HCT116 (cell line): ENCODE data around the gene IGF2BP1. TPM values are rescaled to one million over a fixed set of nuclear protein-coding genes. Genes with fewer than 3 reads are reported as not detected.

ENCODE experiments used
- ATAC-seq: fragments of 200-7000 bp; cut with Tn5 transposase; 2 replicates; pipeline ENCODE4 v1.9.1; 2020; ENCODE audit warnings: mild to moderate bottlenecking, moderate library complexity
- BruUV-seq: library from RNA; stranded (reverse); fragments of 400-500 nt; replicated peaks from 2 replicates; lab custom pipeline; 2021; lab: Mats Ljungman, UMichigan
- CTCF ChIA-PET: fragments of 300-600 bp; sonication (Branson Sonifier 250); formaldehyde crosslinking; loops from one replicate; lab custom pipeline; 2021; ENCODE audit warnings: antibody characterized with exemption; lab: Charles Lee
- POLR2A ChIA-PET: fragments of 300-600, 350-600 bp; sonication (Branson Sonifier 250); formaldehyde crosslinking; loops from one replicate; lab custom pipeline; 2021; ENCODE audit warnings: antibody characterized with exemption; lab: Charles Lee
- RAD21 ChIA-PET, 2 experiments: fragments of 300-600 bp; sonication (Branson Sonifier 250); formaldehyde crosslinking; loops; one replicate each; lab custom pipeline; 2023; ENCODE audit warnings: low total read pairs in 2 of 2; ENCODE audit not compliant: uncharacterized antibody in 2 of 2, unreplicated experiment in 2 of 2, low non-redundant PET in 1 of 2; lab: Charles Lee
- DNase-seq: peaks from one replicate; pipeline ENCODE4 v3.0.0-alpha.2; 2010; ENCODE audit warnings: low read depth, low spot score
- H2AFZ ChIP-seq: fragments of 200-600 bp; shearing (Covaris generic), sonication (generic); 2 replicates; pipeline ENCODE4 v1.6.1; 2017; ENCODE audit warnings: low read depth, mixed run types, mixed read lengths, antibody characterized with exemption, low read length; ENCODE audit not compliant: poor library complexity, severe bottlenecking
- H3K27ac ChIP-seq: 2 replicates; pipeline ENCODE4 v1.5.1; 2012; ENCODE audit warnings: low read depth, low read length
- H3K27me3 ChIP-seq: fragments of 200-600 bp; sonication (generic); 2 replicates; pipeline ENCODE4 v1.6.1; 2016; ENCODE audit warnings: mixed run types, low read length, mixed read lengths; ENCODE audit not compliant: insufficient read depth
- H3K36me3 ChIP-seq, 2 experiments: fragments of 200-500 bp in 1 of 2; fragments of 200-600 bp in 1 of 2; sonication (Bioruptor generic) in 1 of 2; sonication (generic) in 1 of 2; 2 replicates each; pipeline versions ENCODE4 v1.5.1 to v1.6.1; 2014 to 2016; ENCODE audit warnings: low read length in 2 of 2, inconsistent platforms in 1 of 2, mixed read lengths in 1 of 2, mixed run types in 1 of 2; ENCODE audit not compliant: insufficient read depth in 2 of 2, control insufficient read depth in 1 of 2
- H3K4me1 ChIP-seq, 2 experiments: fragments of 200-600 bp in 1 of 2; sonication (generic) in 1 of 2; 2 replicates each; pipeline versions ENCODE4 v1.5.1 to v1.6.1; 2012 to 2017; ENCODE audit warnings: low read length in 2 of 2, inconsistent platforms in 1 of 2, mild to moderate bottlenecking in 1 of 2, mixed read lengths in 1 of 2, mixed run types in 1 of 2, moderate library complexity in 1 of 2; ENCODE audit not compliant: insufficient read depth in 2 of 2, control insufficient read depth in 1 of 2
- H3K4me2 ChIP-seq: fragments of 200-600 bp; sonication (generic); 2 replicates; pipeline ENCODE4 v1.6.1; 2017; ENCODE audit warnings: mixed run types, low read length, mixed read lengths
- H3K4me3 ChIP-seq, 2 experiments: fragments of 200-600 bp in 1 of 2; sonication (generic) in 1 of 2; replicated peaks in 1 of 2; 2 replicates each; pipeline ENCODE4 v1.5.1; 2011 to 2016; ENCODE audit warnings: low read length in 2 of 2, control low read depth in 1 of 2, low read depth in 1 of 2, mild to moderate bottlenecking in 1 of 2, mixed read lengths in 1 of 2, mixed run types in 1 of 2
- H3K79me2 ChIP-seq: fragments of 200-600 bp; sonication (generic); 2 replicates; pipeline ENCODE4 v1.6.1; 2017; ENCODE audit warnings: mild to moderate bottlenecking, mixed run types, low read length, moderate library complexity, mixed read lengths; ENCODE audit not compliant: insufficient read depth
- H3K9ac ChIP-seq: fragments of 200-600 bp; sonication (generic); 2 replicates; pipeline ENCODE4 v1.6.1; 2016; ENCODE audit warnings: low read length, mixed read lengths
- H3K9me2 ChIP-seq: fragments of 200-600 bp; sonication (generic), shearing (Covaris generic); 2 replicates; pipeline ENCODE4 v1.6.1; 2017; ENCODE audit warnings: mixed run types, mild to moderate bottlenecking, moderate library complexity; ENCODE audit not compliant: insufficient read depth
- H3K9me3 ChIP-seq, 2 experiments: fragments of 200-500 bp in 1 of 2; fragments of 200-600 bp in 1 of 2; sonication (Bioruptor generic) in 1 of 2; sonication (generic) in 1 of 2; 2 replicates each; pipeline ENCODE4 v1.6.1; 2014 to 2017; ENCODE audit warnings: low read length in 2 of 2, mixed read lengths in 2 of 2, inconsistent platforms in 1 of 2, low read depth in 1 of 2, mild to moderate bottlenecking in 1 of 2, mixed run types in 1 of 2, moderate library complexity in 1 of 2; ENCODE audit not compliant: control insufficient read depth in 1 of 2, insufficient read depth in 1 of 2
- H4K20me1 ChIP-seq: fragments of 200-600 bp; sonication (generic), shearing (Covaris generic); 2 replicates; pipeline ENCODE4 v1.6.1; 2017; ENCODE audit warnings: mixed run types, mild to moderate bottlenecking, moderate library complexity; ENCODE audit not compliant: insufficient read depth
- ATF3 ChIP-seq: IDR thresholded peaks from 2 replicates; pipeline ENCODE4 v1.6.1; 2012
- CEBPB ChIP-seq: IDR thresholded peaks from 2 replicates; pipeline ENCODE4 v1.6.1; 2012; ENCODE audit warnings: low read depth
- CTCF ChIP-seq, 3 experiments: fragments of 200-600 bp in 1 of 3; sonication (generic) in 1 of 3; IDR thresholded peaks in 2 of 3; conservative IDR thresholded peaks in 1 of 3; 2 replicates each; pipeline ENCODE4 v1.5.1; 2012 to 2017; ENCODE audit warnings: low read depth in 2 of 3, low read length in 2 of 3, antibody characterized with exemption in 1 of 3, borderline replicate concordance in 1 of 3, control low read depth in 1 of 3, mild to moderate bottlenecking in 1 of 3, mixed read lengths in 1 of 3, mixed run types in 1 of 3, moderate library complexity in 1 of 3; ENCODE audit not compliant: insufficient read depth in 1 of 3
- EGR1 ChIP-seq: IDR thresholded peaks from 2 replicates; pipeline ENCODE4 v1.6.1; 2012; ENCODE audit warnings: low read depth
- JUND ChIP-seq: IDR thresholded peaks from 2 replicates; pipeline ENCODE4 v1.6.1; 2012
- POLR2A ChIP-seq: IDR thresholded peaks from 2 replicates; pipeline ENCODE4 v1.7.0; 2011; ENCODE audit warnings: borderline replicate concordance; ENCODE audit not compliant: insufficient read depth, insufficient read length; ENCODE audit errors: extremely low read depth
- SIN3A ChIP-seq: IDR thresholded peaks from 2 replicates; pipeline ENCODE4 v1.6.1; 2012; ENCODE audit warnings: low read depth
- intact Hi-C: fragments of 100-400 bp; cut with micrococcal nuclease; formaldehyde crosslinking; loops from 2 replicates; pipeline ENCODE4 v1.10.0; 2022
- total RNA-seq: library from RNA; stranded (reverse); gene quantifications from one replicate; pipeline ENCODE4 v1.2.1, GENCODE V29; 2021; ENCODE audit not compliant: unreplicated experiment
- TF ChIP-seq, protein P1 (sequence below): IDR thresholded peaks from 2 replicates; pipeline ENCODE4 v1.6.1; 2012
- TF ChIP-seq, protein P2 (sequence below): IDR thresholded peaks from 2 replicates; pipeline ENCODE4 v1.6.1; 2011; ENCODE audit warnings: mild to moderate bottlenecking, low read length, moderate library complexity; ENCODE audit not compliant: insufficient replicate concordance; ENCODE audit errors: extremely low read depth

The IGF2BP1 gene
- total RNA-seq, 1 experiment from 2014 or later = 0.91 TPM

- H3K9me3 ChIP-seq = no peaks in the 10 kb centered on the region
- no peaks in the 10 kb centered on the region for H3K79me2 ChIP-seq
- H4K20me1 ChIP-seq = no peaks in the 10 kb centered on the region
- peak overlapping the region; percentile 8; the same call in 1 of the 2 replicates for H3K9ac ChIP-seq
- RAD21 ChIA-PET = interaction anchor here in 1 of 2 experiments (1.8 kb wide), 1 partner anchor 71 kb away, joined by 4 read pairs; no protein-coding TSS in a partner anchor
- TF ChIP-seq POLR2A (no peak), CTCF (IDR thresholded peaks at IDR 0.05 in 2 of 3, conservative IDR thresholded peaks at IDR 0.05 in 1 of 3; ENCODE audit: borderline replicate concordance in 1 of 3, insufficient read depth in 1 of 3, low read depth in 2 of 3, low read length in 2 of 3) (no peak), SIN3A (no peak), EGR1 (no peak), ATF3 (no peak), CEBPB (no peak), JUND (no peak)
- TF ChIP-seq, protein P1, sequence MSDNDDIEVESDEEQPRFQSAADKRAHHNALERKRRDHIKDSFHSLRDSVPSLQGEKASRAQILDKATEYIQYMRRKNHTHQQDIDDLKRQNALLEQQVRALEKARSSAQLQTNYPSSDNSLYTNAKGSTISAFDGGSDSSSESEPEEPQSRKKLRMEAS = no peak
- TF ChIP-seq, protein P2, sequence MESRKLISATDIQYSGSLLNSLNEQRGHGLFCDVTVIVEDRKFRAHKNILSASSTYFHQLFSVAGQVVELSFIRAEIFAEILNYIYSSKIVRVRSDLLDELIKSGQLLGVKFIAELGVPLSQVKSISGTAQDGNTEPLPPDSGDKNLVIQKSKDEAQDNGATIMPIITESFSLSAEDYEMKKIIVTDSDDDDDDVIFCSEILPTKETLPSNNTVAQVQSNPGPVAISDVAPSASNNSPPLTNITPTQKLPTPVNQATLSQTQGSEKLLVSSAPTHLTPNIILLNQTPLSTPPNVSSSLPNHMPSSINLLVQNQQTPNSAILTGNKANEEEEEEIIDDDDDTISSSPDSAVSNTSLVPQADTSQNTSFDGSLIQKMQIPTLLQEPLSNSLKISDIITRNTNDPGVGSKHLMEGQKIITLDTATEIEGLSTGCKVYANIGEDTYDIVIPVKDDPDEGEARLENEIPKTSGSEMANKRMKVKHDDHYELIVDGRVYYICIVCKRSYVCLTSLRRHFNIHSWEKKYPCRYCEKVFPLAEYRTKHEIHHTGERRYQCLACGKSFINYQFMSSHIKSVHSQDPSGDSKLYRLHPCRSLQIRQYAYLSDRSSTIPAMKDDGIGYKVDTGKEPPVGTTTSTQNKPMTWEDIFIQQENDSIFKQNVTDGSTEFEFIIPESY = no peak
- TF ChIP-seq, all 23 proteins: peak for 0
- Histone ChIP-seq H3K27ac (no peak overlapping the region; the same call in 1 of the 2 replicates), H3K27me3 (no peaks in the 10 kb centered on the region), H3K4me1 (peaks cover 11 to 26% of the 10 kb centered on the region in 2 experiments), H3K4me2 (peak overlapping the region; percentile 66), H3K4me3 (peak overlapping the region in 1 of 2 experiments; percentile 10; a peak in 2 of 4 replicates), H2AFZ (peak overlapping the region; percentile 77), H3K9me2 (no peaks in the 10 kb centered on the region), H3K36me3 (no peaks in the 10 kb centered on the region)
- no TSS peak for BruUV-seq
- intact Hi-C loops = no loop called here
- ATAC-seq (peak; percentile 90), DNase-seq (no peak)
- ChIA-PET POLR2A (interaction anchor here (0.9 to 3.8 kb wide), 5 partner anchors 10 to 77 kb away, joined by 3 to 17 read pairs (median 3); partner anchors contain the start of gene SNF8), CTCF (interaction anchor here (1.0 to 3.3 kb wide), 2 partner anchors 71 to 77 kb away, joined by 4 to 20 read pairs; no protein-coding TSS in a partner anchor)
Measured at GRCh38 chr17:48961516-48962233, 35.5 kb upstream of the IGF2BP1 start.
